Left renal cortex interstitium (tissue), 4 donors: ENCODE measurements around the gene RCN1. TPM values are rescaled to one million over a fixed set of nuclear protein-coding genes. Genes with fewer than 3 reads are reported as not detected.

Source experiments
- DNase-seq, 4 donors: peaks; one replicate each; pipeline ENCODE4 v3.0.0-alpha.2; 2013; ENCODE audit warnings: low read depth in 4 of 4, low spot score in 2 of 4, missing footprints in 1 of 4
- polyA plus RNA-seq, 4 donors: library from polyadenylated mRNA; unstranded; fragments of 120-200 nt; gene quantifications; one replicate each; pipeline ENCODE4 v1.2.1, GENCODE V29; 2013; ENCODE audit not compliant: insufficient read length in 4 of 4

Gene RCN1
- polyA plus RNA-seq, 4 donors, result 163 to 217 (median 193) TPM

GRCh38 chr11:32148895-32149294, 58.0 kb downstream of the RCN1 start:
- no peak for DNase-seq

DNA sequence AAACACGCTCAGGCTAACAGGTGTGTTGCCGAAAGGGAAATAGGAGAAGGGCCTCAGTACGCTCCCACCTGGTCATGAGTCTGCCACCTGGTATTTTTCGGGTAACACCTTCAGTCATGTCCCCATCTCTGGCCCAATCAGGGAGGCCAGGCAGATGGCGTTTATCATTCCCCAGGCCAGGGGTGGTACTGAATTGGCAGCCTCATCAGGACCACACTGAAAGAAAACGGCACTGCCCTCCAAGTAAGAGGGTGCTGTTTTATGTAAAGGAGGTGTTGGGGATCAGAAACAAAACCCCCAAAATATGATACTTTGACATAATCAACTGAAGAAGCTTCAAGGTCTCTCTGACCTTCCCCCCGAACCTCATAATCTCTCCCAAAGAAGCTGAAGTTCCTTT, 58.9 kb downstream of the RCN1 start:
- no peak for DNase-seq

- no peak for DNase-seq
Measured at GRCh38 chr11:32151027-32151426, 60.2 kb downstream of the RCN1 start.

DNA sequence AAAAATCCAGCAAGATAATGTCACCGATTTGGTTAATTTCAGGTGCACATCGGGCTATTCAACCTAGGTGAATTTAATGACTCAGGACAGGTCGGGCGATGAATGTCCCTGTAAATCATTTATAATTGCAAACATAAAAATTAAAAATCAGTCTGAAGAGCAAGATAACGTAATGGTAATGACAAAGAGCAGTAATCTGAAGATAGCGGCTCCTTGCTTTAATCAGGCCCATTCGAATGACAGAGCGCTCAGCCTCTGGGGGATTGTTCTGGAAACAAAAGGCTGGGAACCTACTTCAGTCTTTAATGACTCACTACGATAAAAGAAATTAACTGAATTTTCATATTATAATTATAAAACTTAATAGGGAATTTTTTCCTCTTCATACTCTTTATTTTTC, 61.3 kb downstream of the RCN1 start:
- no peak for DNase-seq

GRCh38 chr11:32152821-32153220, 61.9 kb downstream of the RCN1 start:
- DNase-seq, result no peak

- DNase-seq, result no peak
Measured at GRCh38 chr11:32153747-32154146, 62.9 kb downstream of the RCN1 start.

DNA sequence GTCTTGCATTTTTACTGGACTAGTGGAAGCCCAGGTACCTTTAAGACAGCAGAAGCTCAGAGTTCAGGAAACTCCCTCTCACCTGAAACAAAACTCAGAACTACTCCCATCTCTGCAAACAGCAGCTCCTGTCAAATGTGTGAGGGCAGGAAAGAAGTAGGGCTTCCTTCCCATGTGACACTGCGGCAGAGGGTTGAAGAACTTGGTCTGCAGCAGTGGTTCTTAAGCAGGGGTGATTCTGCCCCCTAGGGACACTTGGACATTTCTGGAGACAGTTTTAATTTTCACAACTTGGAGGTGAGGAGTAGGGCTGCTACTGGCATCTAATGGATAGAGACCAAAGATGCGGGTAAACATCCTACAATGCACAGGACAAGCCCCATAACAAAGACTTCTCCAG, 63.4 kb downstream of the RCN1 start:
- DNase-seq, result no peak
